Breast epithelium (tissue), 3 donors: Measurements from ENCODE around the gene MYO6.

ENCODE experiments used
- CTCF ChIP-seq, 3 donors: fragments of 450-650 bp; IDR thresholded peaks; one replicate each; pipeline ENCODE4 v1.5.1; 2016 to 2017; ENCODE audit warnings: antibody characterized with exemption in 3 of 3, mild to moderate bottlenecking in 3 of 3, moderate library complexity in 3 of 3
- POLR2A ChIP-seq: fragments of 450-650 bp; IDR thresholded peaks from one replicate; pipeline ENCODE4 v1.6.1; 2016; ENCODE audit warnings: antibody characterized with exemption, mild to moderate bottlenecking, moderate library complexity
- POLR2AphosphoS5 ChIP-seq, 3 donors: sonication (generic); formaldehyde crosslinking; IDR thresholded peaks; one replicate each; pipeline ENCODE4 v1.6.1; 2017; ENCODE audit warnings: antibody characterized with exemption in 3 of 3

GRCh38 chr6:75794954-75795739 lies 46.1 kb downstream of the MYO6 start:
- TF ChIP-seq POLR2A (no peak), CTCF (IDR thresholded peaks at IDR 0.05) (no peak), POLR2AphosphoS5 (IDR thresholded peaks at IDR 0.05) (no peak)
